NT2/D1 (cell line): Measurements from ENCODE around the gene NDUFAF8.

ENCODE experiments used
- YY1 ChIP-seq: IDR thresholded peaks from 2 replicates; pipeline ENCODE4 v1.6.1; 2011; ENCODE audit not compliant: insufficient read length, insufficient read depth
- ZNF274 ChIP-seq: IDR thresholded peaks from 2 replicates; pipeline ENCODE4 v1.6.1; 2011; ENCODE audit warnings: mild to moderate bottlenecking, low read depth, low read length

- TF ChIP-seq ZNF274, result no peak
- TF ChIP-seq YY1, result no peak
Measured at GRCh38 chr17:81274471-81274855, 35.3 kb downstream of the NDUFAF8 start.
